HepG2 (cell line): ENCODE data around the gene LYZL6. TPM values are rescaled to one million over a fixed set of nuclear protein-coding genes. Genes with fewer than 3 reads are reported as not detected.

Source experiments
- DNMT1 ChIP-seq: sonication (generic); formaldehyde crosslinking; IDR thresholded peaks from 2 replicates; pipeline ENCODE4 v1.5.1; 2020; ENCODE audit warnings: mild to moderate bottlenecking, missing genetic modification reagents
- FOXP1 ChIP-seq, 2 experiments: fragments of 450-650 bp in 1 of 2; IDR thresholded peaks; 2 replicates each; pipeline ENCODE4 v1.6.1; 2017 to 2018; ENCODE audit warnings: antibody characterized with exemption in 1 of 2
- KDM3A ChIP-seq: IDR thresholded peaks from 2 replicates; pipeline ENCODE4 v1.6.1; 2018; ENCODE audit warnings: low read depth, missing compliant biosample characterization
- MEIS1 ChIP-seq: sonication (generic); formaldehyde crosslinking; IDR thresholded peaks from 2 replicates; pipeline ENCODE4 v1.9.0; 2021; ENCODE audit warnings: mild to moderate bottlenecking, missing genetic modification reagents, moderate library complexity, borderline replicate concordance
- ONECUT2 ChIP-seq: sonication (generic); formaldehyde crosslinking; IDR thresholded peaks from 2 replicates; pipeline ENCODE4 v1.4.0; 2020; ENCODE audit warnings: missing genetic modification reagents
- PHF21A ChIP-seq: sonication (generic); formaldehyde crosslinking; IDR thresholded peaks from 2 replicates; pipeline ENCODE4 v1.5.0; 2020; ENCODE audit warnings: mild to moderate bottlenecking, missing genetic modification reagents
- PRDM15 ChIP-seq: sonication (generic); formaldehyde crosslinking; IDR thresholded peaks from 2 replicates; pipeline ENCODE4 v1.4.0; 2020; ENCODE audit warnings: missing genetic modification reagents
- RNF219 ChIP-seq: sonication (generic); formaldehyde crosslinking; IDR thresholded peaks from 2 replicates; pipeline ENCODE4 v1.5.0; 2020; ENCODE audit warnings: mild to moderate bottlenecking, missing genetic modification reagents
- SCMH1 ChIP-seq: sonication (generic); formaldehyde crosslinking; IDR thresholded peaks from 2 replicates; pipeline ENCODE4 v1.9.0; 2021; ENCODE audit warnings: missing genetic modification reagents, mild to moderate bottlenecking, borderline replicate concordance
- SP4 ChIP-seq: sonication (generic); formaldehyde crosslinking; IDR thresholded peaks from 2 replicates; pipeline ENCODE4 v1.8.1; 2023; ENCODE audit warnings: mild to moderate bottlenecking, missing genetic modification reagents
- SRSF4 ChIP-seq: fragments of 200-400 bp; formaldehyde crosslinking; IDR thresholded peaks from one replicate; pipeline ENCODE4 v1.6.1; 2018; ENCODE audit warnings: mild to moderate bottlenecking, low read depth, low read length, moderate library complexity; ENCODE audit not compliant: poor library complexity, severe bottlenecking
- TSC22D2 ChIP-seq: sonication (generic); formaldehyde crosslinking; IDR thresholded peaks from 2 replicates; pipeline ENCODE4 v1.5.1; 2020; ENCODE audit warnings: missing genetic modification reagents, mild to moderate bottlenecking, borderline replicate concordance
- ZNF292 ChIP-seq: sonication (generic); formaldehyde crosslinking; IDR thresholded peaks from 2 replicates; pipeline ENCODE4 v1.8.1; 2022; ENCODE audit warnings: mild to moderate bottlenecking, low read depth, missing genetic modification reagents, borderline replicate concordance
- ZNF331 ChIP-seq: sonication (generic); formaldehyde crosslinking; IDR thresholded peaks from 2 replicates; pipeline ENCODE4 v1.4.0; 2020; ENCODE audit warnings: missing genetic modification reagents
- ZNF839 ChIP-seq: sonication (generic); formaldehyde crosslinking; IDR thresholded peaks from 2 replicates; pipeline ENCODE4 v1.4.0; 2020; ENCODE audit warnings: missing genetic modification reagents, mild to moderate bottlenecking, borderline replicate concordance
- polyA plus RNA-seq, 8 experiments: library from polyadenylated mRNA; depleted of rRNA in 3 of 8; stranded (reverse) in 7 of 8; unstranded in 1 of 8; fragments of >200 nt; fragmentation: Illumina TruSeq in 4 of 8; extraction: Trizol in 4 of 8; gene quantifications; 2 replicates each; pipeline versions ENCODE4 v1.2.1 to v1.2.3, GENCODE V29; 2011 to 2016; ENCODE audit warnings: low read depth in 4 of 8, missing spikeins in 1 of 8, mixed read lengths in 1 of 8; ENCODE audit not compliant: insufficient read depth in 1 of 8
- total RNA-seq, 5 experiments: library from RNA; depleted of rRNA; stranded (reverse); fragments of >200 nt; fragmentation: Illumina TruSeq; extraction: Trizol; gene quantifications; 2 replicates each; pipeline ENCODE4 v1.2.3, GENCODE V29; 2016; ENCODE audit warnings: low read depth in 1 of 5
- TF ChIP-seq, protein P1 (sequence below): sonication (generic); formaldehyde crosslinking; IDR thresholded peaks from 2 replicates; pipeline ENCODE4 v1.4.0; 2020; ENCODE audit warnings: mild to moderate bottlenecking, missing genetic modification reagents
- TF ChIP-seq, protein P2 (sequence below): sonication (generic); formaldehyde crosslinking; IDR thresholded peaks from 2 replicates; pipeline ENCODE4 v1.5.0; 2020; ENCODE audit warnings: missing genetic modification reagents
- TF ChIP-seq, protein P3 (sequence below): sonication (generic); formaldehyde crosslinking; IDR thresholded peaks from 2 replicates; pipeline ENCODE4 v1.4.0; 2020; ENCODE audit warnings: low read depth, missing genetic modification reagents

LYZL6 gene
- total and polyA plus RNA-seq, 2 of the 13 experiments (the other 11 are each of a cell fraction or from before 2014, with no cell fraction given) = not detected

DNA sequence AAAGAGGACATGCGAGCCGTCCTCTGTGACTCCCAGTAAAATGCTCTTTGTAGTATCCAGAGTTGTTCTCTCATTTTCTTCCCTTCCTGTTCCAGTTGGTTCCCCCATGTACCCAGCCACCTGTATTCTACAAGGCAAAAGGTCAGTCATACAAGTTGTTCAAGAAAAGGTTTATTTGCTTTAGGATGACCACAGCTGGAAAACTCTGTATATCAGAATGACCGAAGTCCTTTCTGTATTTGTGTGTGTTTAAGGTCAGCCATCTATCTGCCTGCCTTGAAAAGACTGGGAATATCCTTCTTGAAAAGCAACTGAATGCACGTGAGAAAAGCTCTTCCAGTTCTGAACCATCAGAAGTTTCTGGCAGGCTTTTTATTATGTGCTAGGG is 29.4 kb upstream of the LYZL6 start (continued):
- TF ChIP-seq FOXP1 (IDR thresholded peaks at IDR 0.05) (no peak), FOXP1 (CRISPR knock-in tag; IDR thresholded peaks at IDR 0.05) (0 out of 2 replicates have a peak, but pooled peaks have one; percentile 31), PHF21A (CRISPR knock-in tag) (no peak), SRSF4 (no peak), KDM3A (CRISPR knock-in tag) (no peak), ZNF292 (no peak), ZNF839 (no peak), TSC22D2 (CRISPR knock-in tag) (no peak), ONECUT2 (CRISPR knock-in tag) (no peak; the same call in 1 of the 2 replicates), ZNF331 (no peak), PRDM15 (CRISPR knock-in tag) (no peak), RNF219 (CRISPR knock-in tag) (no peak), MEIS1 (CRISPR knock-in tag) (no peak), DNMT1 (no peak), SP4 (CRISPR knock-in tag) (no peak), SCMH1 (CRISPR knock-in tag) (no peak)
- TF ChIP-seq, protein P1, sequence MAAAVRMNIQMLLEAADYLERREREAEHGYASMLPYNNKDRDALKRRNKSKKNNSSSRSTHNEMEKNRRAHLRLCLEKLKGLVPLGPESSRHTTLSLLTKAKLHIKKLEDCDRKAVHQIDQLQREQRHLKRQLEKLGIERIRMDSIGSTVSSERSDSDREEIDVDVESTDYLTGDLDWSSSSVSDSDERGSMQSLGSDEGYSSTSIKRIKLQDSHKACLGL (CRISPR knock-in tag) = no peak
- TF ChIP-seq, protein P2, sequence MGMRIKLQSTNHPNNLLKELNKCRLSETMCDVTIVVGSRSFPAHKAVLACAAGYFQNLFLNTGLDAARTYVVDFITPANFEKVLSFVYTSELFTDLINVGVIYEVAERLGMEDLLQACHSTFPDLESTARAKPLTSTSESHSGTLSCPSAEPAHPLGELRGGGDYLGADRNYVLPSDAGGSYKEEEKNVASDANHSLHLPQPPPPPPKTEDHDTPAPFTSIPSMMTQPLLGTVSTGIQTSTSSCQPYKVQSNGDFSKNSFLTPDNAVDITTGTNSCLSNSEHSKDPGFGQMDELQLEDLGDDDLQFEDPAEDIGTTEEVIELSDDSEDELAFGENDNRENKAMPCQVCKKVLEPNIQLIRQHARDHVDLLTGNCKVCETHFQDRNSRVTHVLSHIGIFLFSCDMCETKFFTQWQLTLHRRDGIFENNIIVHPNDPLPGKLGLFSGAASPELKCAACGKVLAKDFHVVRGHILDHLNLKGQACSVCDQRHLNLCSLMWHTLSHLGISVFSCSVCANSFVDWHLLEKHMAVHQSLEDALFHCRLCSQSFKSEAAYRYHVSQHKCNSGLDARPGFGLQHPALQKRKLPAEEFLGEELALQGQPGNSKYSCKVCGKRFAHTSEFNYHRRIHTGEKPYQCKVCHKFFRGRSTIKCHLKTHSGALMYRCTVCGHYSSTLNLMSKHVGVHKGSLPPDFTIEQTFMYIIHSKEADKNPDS (CRISPR knock-in tag) = peak; percentile 1; the same call in 1 of the 2 replicates
- TF ChIP-seq, protein P3, sequence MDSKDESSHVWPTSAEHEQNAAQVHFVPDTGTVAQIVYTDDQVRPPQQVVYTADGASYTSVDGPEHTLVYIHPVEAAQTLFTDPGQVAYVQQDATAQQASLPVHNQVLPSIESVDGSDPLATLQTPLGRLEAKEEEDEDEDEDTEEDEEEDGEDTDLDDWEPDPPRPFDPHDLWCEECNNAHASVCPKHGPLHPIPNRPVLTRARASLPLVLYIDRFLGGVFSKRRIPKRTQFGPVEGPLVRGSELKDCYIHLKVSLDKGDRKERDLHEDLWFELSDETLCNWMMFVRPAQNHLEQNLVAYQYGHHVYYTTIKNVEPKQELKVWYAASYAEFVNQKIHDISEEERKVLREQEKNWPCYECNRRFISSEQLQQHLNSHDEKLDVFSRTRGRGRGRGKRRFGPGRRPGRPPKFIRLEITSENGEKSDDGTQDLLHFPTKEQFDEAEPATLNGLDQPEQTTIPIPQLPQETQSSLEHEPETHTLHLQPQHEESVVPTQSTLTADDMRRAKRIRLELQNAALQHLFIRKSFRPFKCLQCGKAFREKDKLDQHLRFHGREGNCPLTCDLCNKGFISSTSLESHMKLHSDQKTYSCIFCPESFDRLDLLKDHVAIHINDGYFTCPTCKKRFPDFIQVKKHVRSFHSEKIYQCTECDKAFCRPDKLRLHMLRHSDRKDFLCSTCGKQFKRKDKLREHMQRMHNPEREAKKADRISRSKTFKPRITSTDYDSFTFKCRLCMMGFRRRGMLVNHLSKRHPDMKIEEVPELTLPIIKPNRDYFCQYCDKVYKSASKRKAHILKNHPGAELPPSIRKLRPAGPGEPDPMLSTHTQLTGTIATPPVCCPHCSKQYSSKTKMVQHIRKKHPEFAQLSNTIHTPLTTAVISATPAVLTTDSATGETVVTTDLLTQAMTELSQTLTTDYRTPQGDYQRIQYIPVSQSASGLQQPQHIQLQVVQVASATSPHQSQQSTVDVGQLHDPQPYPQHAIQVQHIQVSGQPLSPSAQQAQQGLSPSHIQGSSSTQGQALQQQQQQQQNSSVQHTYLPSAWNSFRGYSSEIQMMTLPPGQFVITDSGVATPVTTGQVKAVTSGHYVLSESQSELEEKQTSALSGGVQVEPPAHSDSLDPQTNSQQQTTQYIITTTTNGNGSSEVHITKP (CRISPR knock-in tag) = no peak
